Cortex of kidney (tissue), 1 donor: Measurements from ENCODE around the gene BACH1.

Source experiments
- DNase-seq: peaks from one replicate; lab custom pipeline; 2025; lab: John Stamatoyannopoulos, UW

BACH1 gene

DNA sequence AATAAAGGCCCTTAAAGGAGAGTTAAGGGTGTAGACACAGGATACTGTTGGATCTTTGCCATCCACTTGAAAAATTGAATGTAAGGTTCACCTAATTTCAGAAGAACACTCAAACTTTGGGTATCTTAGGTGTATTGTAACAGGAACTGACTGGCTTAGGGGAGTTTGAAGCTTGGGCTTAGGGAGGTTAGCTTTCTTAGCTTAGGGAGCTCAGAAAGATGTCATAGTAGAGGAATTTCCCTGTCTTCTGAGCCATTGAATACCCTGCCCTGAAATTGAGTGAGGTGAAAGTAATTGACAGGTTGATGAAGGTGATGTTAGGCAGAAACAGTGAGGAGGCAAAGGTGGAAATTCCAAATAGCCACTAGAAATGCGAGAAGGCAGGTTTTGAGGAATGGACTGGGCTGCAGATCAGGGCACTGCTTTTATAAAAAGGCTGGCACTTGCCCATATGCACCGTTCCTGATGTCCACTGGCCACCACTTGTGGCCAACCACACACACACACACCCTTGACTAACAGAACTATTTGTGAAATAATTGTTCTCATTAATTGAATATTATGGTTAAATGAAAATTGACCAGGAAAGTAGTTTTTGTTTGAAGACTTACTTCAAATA lies 16.5 kb downstream of the BACH1 start:
- no peak for DNase-seq

GRCh38 chr21:29316029-29316742 lies 17.5 kb downstream of the BACH1 start:
- DNase-seq: no peak

- DNase-seq: no peak
Measured at GRCh38 chr21:29316806-29317205, 18.1 kb downstream of the BACH1 start.

- DNase-seq: no peak
Measured at GRCh38 chr21:29318354-29318753, 19.6 kb downstream of the BACH1 start.

DNA sequence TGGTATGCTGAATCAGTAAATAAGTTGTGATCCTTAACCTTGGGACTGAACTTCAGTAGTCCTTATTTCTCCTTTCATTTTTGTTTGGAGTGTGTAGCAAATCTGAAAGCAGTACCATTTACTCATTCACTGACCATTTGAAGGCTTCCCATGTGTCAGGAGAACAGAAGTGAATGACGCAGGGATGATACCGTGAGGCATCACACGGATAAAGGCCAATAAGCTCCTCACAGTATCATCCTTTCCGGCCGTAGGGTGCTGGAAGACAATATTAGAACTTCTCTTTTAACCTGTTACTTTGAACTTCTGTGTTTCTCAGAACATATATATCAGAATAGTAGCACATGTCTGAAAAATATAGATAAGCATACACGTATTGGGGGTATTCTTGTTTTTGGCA lies 21.3 kb downstream of the BACH1 start:
- DNase-seq: no peak

GRCh38 chr21:29321217-29321616 lies 22.5 kb downstream of the BACH1 start:
- no peak for DNase-seq

DNA sequence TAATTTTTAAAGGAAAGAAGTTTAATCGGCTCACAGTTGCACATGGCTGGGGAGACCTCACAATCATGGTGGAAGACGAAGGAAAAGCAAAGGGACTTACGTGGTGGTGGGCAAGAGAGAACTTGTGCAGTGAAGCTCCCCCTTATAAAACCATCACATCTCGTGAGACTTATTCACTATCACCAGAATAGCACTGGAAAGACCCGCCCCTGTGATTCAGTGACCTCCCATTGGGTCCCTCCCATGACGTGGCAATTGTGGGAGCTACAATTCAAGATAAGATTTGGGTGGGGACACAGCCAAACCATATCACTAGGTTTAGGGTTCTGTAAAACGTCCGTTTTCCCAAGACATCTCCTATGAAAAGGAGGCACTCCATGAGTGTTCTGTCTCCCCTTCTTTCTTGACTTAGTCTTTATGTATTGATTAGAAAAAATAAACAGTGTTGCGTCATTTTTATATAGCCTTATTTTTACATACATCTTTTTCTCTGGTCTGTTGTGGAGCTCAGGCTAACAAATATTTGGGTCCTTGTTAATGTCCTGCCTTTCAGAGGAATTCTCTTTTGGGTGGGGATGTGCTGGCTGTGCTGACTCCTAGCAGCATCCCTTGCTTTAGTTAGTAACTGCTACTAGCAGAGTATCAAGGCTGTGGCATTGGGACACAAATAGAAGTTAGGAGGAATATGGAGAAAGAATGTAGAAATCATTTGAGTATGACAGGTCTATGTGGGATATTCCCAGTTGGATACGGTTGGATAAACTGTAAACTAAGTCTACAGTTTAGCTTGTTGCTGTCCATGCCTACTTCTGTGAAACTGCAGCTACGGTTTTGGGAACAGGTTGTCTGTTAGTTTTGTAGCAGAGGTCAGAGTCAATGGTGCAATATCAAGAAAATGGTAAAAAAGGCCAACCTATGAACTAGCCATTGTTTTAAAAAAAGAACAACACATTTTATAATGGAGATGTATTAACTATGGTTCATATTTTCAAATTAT lies 23.5 kb downstream of the BACH1 start:
- no peak for DNase-seq

- no peak for DNase-seq
Measured at GRCh38 chr21:29323189-29323588, 24.5 kb downstream of the BACH1 start.

DNA sequence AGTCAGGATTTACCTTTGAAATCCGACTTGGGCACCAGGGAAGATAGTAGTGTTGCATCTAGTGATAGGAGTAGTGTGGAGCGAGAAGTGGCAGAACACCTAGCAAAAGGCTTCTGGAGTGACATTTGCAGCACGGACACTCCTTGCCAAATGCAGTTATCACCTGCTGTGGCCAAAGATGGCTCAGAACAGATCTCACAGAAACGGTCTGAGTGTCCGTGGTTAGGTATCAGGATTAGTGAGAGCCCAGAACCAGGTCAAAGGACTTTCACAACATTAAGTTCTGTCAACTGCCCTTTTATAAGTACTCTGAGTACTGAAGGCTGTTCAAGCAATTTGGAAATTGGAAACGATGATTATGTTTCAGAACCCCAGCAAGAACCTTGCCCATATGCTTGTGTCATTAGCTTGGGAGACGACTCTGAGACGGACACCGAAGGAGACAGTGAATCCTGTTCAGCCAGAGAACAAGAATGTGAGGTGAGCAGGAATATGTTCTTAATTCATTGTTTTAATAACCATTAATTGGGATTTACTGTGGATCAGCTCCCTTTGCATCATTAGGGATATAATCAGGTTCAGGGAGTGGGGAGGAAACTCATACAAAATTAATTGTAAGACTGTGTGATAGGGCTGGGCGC lies 28.3 kb downstream of the BACH1 start:
- DNase-seq: no peak

DNA sequence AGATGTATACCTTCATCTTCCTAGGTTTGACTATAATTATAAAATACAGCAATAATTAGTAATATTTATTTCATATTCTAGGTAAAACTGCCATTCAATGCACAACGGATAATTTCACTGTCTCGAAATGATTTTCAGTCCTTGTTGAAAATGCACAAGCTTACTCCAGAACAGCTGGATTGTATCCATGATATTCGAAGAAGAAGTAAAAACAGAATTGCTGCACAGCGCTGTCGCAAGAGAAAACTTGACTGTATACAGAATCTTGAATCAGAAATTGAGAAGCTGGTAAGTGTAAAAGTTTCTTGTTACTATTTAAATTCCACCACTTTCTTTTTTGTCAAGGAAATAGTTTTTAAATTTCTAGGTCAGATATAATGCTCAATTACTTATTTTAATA lies 30.7 kb downstream of the BACH1 start:
- DNase-seq: no peak

DNA sequence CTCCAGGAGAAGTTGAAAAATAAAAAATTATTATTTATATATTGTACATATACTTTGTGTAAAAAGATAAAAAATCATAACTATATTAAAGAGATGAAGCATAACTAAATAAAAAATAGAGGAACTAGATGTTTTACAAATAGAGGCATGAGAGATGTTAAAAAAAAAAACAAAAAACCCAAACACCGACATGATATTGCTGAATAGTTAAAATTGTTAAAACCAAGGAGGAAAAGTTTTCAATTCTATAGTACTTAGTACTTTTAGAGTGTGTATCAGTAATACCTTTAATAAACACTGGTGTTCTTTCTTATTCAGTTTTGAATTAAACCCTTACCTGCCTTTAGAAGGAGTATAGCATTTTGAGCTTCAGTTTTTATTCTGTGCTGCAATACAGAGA lies 32.1 kb downstream of the BACH1 start:
- no peak for DNase-seq

GRCh38 chr21:29332461-29333362 lies 34.0 kb downstream of the BACH1 start:
- DNase-seq: no peak

GRCh38 chr21:29333406-29333805 lies 34.7 kb downstream of the BACH1 start:
- DNase-seq: no peak

DNA sequence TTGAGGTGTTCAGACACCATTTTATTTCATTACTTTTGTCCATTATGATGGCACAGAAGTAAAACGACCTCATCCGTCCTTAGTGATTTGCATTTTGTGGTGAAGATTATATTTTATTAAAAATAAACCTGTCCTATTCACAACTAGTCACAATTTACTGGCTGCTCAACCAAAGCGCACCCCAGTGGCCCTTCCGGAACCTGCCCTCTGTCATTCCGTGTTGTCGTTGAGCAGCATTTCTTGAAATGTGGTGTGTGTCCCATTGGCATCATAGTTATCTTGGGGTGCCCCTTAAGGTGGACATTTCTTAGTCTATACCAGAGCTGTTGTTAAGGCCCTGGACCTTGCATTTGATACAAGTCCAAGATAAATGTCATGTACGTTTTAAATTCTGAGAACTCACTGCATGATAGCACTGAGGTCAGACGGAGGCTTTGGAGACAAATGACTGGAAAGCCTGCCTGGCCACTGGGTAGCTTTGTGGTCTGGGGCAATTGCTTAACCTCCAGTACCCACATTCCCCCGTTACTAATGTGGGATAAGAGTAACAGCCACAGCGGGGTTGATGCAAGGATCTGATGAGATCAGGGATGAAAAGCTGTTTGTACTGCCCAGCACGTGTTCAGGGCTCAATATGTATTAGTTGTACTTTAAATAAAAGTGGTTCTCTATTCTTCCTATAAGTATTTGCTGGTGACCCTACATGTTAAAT lies 36.2 kb downstream of the BACH1 start:
- no peak for DNase-seq

DNA sequence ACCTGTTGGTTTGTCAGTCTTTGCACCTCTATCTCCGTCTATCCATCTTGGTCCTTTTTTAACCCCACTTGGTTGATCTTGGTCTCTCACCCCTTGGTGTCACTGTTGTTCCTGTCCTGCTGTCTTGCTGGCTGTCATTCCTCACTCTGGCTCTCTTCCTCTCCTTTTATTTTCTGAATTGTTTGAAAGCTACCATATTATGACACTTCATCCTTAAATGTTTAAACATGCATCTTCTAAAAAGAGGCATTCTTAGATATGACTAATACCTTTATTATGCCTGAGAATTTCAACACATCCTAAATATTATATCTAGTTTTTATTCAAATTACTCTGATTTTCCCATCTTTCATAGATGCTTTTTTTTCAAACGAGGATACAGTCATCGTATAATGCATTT lies 37.0 kb downstream of the BACH1 start:
- no peak for DNase-seq

GRCh38 chr21:29338256-29338655 lies 39.5 kb downstream of the BACH1 start:
- DNase-seq: no peak

DNA sequence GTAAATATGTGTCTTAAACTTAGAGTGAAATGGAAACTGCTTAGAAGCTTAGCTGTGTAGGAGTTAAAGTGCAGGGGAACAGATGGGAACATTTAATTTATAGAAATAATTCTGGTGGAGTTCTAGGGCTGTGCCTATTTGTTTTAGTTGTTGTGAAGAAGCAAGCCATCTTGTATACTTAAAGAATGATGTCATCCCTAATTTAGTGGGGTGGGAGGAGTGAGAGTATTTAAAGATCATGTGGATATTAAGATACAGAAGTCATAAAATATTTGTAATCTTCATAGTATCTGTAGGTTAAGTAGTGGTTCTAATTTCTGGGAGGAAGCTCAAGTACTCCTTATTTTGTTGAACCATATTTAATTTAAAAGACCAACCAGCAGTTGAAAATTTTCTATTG lies 41.5 kb downstream of the BACH1 start:
- no peak for DNase-seq

DNA sequence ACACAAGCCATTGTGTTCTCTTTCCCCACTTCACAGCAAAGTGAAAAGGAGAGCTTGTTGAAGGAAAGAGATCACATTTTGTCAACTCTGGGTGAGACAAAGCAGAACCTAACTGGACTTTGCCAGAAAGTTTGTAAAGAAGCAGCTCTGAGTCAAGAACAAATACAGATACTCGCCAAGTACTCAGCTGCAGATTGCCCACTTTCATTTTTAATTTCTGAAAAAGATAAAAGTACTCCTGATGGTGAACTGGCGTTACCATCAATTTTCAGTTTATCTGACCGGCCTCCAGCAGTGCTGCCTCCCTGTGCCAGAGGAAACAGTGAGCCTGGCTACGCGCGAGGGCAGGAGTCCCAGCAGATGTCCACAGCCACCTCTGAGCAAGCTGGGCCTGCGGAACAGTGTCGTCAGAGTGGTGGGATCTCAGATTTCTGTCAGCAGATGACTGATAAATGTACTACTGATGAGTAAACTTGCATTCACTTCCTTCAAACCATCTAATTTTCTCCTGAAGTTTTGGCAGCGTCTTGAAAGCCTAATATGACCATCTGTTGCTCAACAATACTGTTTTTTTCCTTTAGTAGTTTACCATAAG lies 43.7 kb downstream of the BACH1 start:
- DNase-seq: no peak

GRCh38 chr21:29343519-29343918 lies 44.8 kb downstream of the BACH1 start:
- DNase-seq: no peak

DNA sequence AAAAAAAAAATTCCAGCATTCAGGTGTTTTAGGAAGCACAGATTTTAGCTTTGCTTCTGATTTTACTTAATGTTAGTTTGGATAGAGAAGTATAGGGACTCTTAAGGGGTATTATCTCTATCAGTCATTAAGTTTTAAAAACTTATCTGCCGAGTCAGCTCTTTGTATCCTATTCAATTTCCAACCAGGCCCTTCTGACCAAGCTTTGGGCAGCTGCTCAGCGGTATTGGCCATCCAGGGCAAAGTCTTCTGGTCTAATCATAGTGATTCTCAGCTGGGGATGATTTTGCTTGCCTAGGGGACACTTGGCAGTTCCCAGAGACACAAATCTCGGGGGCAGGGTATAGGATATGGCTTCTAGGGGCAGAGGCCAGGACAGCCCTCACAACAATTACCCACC lies 47.6 kb downstream of the BACH1 start:
- no peak for DNase-seq
